Naive thymus-derived CD8-positive, alpha-beta T cell (primary cell): ENCODE results near the gene UNC79. TPM values are rescaled to one million over a fixed set of nuclear protein-coding genes. Genes with fewer than 3 reads are reported as not detected.

Source experiments
- ATAC-seq, 2 donors: fragments of 150-1000 bp; cut with Tn5 transposase in 1 of 2; sonication (Bioruptor Pico), chemical (Tn5 transposase) in 1 of 2; 1 replicate in 1 of 2; 2 replicates in 1 of 2; pipeline ENCODE4 v1.10.0; 2021; ENCODE audit warnings: mild to moderate bottlenecking in 2 of 2, moderate library complexity in 2 of 2
- POLR2A ChIA-PET: fragments of 350-600 bp; sonication (Branson Sonifier 250); formaldehyde crosslinking; loops from one replicate; lab custom pipeline; 2021; ENCODE audit warnings: antibody characterized with exemption; lab: Charles Lee
- DNase-seq, 10 donors: peaks; one replicate each; pipeline versions ENCODE4 v3.0.0 to v3.0.0-alpha.2; 2020 to 2022
- H3K27ac Mint-ChIP-seq, 10 donors: one replicate each; pipeline ENCODE4 v1.8.0; 2020 to 2022; ENCODE audit warnings: mild to moderate bottlenecking in 10 of 10, mixed read lengths in 10 of 10, moderate library complexity in 4 of 10, inconsistent platforms in 1 of 10
- H3K27me3 Mint-ChIP-seq, 5 donors: one replicate each; pipeline ENCODE4 v1.8.0; 2021 to 2022; ENCODE audit warnings: mixed read lengths in 5 of 5
- H3K36me3 Mint-ChIP-seq, 3 donors: one replicate each; pipeline ENCODE4 v1.8.0; 2020 to 2022; ENCODE audit warnings: mixed read lengths in 3 of 3, mild to moderate bottlenecking in 2 of 3, inconsistent platforms in 1 of 3
- H3K4me1 Mint-ChIP-seq, 4 donors: one replicate each; pipeline ENCODE4 v1.8.0; 2021 to 2022; ENCODE audit warnings: mixed read lengths in 4 of 4
- H3K4me3 Mint-ChIP-seq, 10 donors: one replicate each; pipeline ENCODE4 v1.8.0; 2020 to 2022; ENCODE audit warnings: mild to moderate bottlenecking in 10 of 10, mixed read lengths in 10 of 10, moderate library complexity in 6 of 10, inconsistent platforms in 1 of 10
- H3K9me3 Mint-ChIP-seq, 9 donors: one replicate each; pipeline ENCODE4 v1.8.0; 2020 to 2022; ENCODE audit warnings: mixed read lengths in 9 of 9, mild to moderate bottlenecking in 3 of 9, inconsistent platforms in 1 of 9, moderate library complexity in 1 of 9
- polyA plus RNA-seq, 3 donors: library from polyadenylated mRNA; unstranded; fragments of 300-500 nt; fragmentation: Illumina TruSeq; gene quantifications; one replicate each; pipeline ENCODE4 v1.2.3, GENCODE V29; 2021
- total RNA-seq, 8 experiments: library from RNA in 2 of 8; stranded (reverse) in 2 of 8; gene quantifications; one replicate each; pipeline ENCODE4 v1.2.3 and lab custom pipeline; 2021 to 2026

The UNC79 gene
- total and polyA plus RNA-seq, 5 experiments from 2014 or later, result not detected

DNA sequence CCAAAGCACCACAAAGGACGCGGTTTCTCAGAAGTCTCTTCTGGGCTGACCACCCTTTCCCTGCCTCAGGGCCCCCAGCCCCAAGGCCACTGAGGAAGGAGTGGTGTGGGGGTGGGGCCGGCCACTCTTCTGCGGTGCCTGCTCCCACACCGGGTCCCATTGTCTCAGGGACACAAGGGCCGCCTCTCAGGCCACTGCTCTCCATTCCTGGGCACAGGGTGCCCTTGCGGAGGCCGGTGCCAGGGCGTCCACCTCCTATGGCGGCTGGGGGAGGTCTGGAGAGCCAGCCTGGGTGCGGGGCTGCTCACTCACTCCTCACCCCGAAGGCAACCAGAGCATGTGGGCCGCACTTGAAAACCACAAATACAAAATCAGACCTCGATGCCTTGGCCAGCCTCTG lies 313.4 kb downstream of the UNC79 start:
- no peaks in the 10 kb centered on the region for H3K36me3 Mint-ChIP-seq
- ATAC-seq, result no peak

DNA sequence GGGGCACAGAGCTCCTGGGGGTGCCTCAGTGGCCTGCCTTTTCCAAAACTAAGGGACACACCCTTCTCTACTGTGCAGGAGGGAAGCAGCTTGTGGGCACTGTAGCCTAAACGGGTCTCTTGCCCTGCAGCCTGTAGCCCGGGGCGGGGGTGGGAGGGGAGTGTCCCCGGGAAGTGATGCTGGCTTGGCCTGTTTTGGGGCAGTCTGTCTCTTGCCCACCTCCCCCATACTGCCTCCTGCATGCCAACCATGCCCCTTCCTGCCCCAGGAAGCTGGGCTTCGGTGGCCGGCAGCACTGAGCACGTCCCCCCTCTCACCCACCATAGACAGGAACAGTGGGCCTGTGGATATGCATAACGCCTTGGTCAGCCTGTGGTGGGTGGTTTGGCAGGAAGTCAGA lies 314.1 kb downstream of the UNC79 start:
- POLR2A ChIA-PET, result no interaction called here
- no peak overlapping the region for H3K4me3 Mint-ChIP-seq
- H3K36me3 Mint-ChIP-seq, result no peaks in the 10 kb centered on the region
- H3K9me3 Mint-ChIP-seq, result no peaks in the 10 kb centered on the region
- ATAC-seq (no peak), DNase-seq (no peak)
- H3K27me3 Mint-ChIP-seq, result peaks cover 1 to 15% (median 8%) of the 10 kb centered on the region in 5 donors
- H3K4me1 Mint-ChIP-seq, result peaks cover 0 to 4% (median 0%) of the 10 kb centered on the region in 4 donors
- no peak overlapping the region for H3K27ac Mint-ChIP-seq

More for the DNA sequence above, 313.4 kb downstream of the UNC79 start:
- POLR2A ChIA-PET, result no interaction called here
- no peaks in the 10 kb centered on the region for H3K9me3 Mint-ChIP-seq
- peaks cover 1 to 15% (median 11%) of the 10 kb centered on the region in 5 donors for H3K27me3 Mint-ChIP-seq
- H3K27ac Mint-ChIP-seq, result no peak overlapping the region
- DNase-seq, result no peak
- no peak overlapping the region for H3K4me3 Mint-ChIP-seq
- H3K4me1 Mint-ChIP-seq, result peaks cover 0 to 4% (median 0%) of the 10 kb centered on the region in 4 donors

DNA sequence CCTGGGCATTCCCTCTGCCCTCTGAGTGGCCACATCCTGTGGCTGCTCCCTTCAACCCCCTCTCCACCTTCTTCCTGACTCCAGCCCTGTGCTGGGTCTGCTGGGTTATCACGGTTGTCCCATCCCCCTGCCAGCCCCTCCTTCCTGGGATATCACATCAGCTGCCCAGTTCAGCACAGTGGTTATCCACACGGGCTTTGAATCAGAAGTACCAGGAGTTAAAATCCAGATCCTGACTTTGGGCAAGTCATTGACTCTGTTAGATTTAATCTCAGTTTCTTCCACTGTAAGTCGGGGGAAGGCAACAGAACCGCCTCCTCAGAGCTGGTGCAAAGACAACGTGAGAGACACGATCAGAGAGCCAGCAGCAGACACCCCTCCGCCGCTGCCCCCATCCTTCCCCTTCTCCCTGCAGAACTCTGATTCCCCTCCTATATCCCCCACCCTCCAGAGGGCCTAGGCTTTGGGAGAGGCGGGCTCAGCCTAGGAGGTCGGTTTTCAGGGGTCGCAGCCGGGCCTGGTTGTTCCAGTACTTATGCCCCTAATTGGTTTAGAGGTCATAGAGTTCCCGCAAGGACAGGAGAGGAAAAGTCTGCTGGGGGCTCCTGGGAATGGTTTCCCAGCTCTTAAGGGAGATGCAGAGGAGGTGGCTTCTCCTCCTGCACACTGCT lies 315.0 kb downstream of the UNC79 start:
- no peak overlapping the region for H3K4me3 Mint-ChIP-seq
- H3K27me3 Mint-ChIP-seq, result peaks cover 1 to 15% (median 8%) of the 10 kb centered on the region in 5 donors
- ATAC-seq, result no peak
- no peaks in the 10 kb centered on the region for H3K9me3 Mint-ChIP-seq
- H3K27ac Mint-ChIP-seq, result no peak overlapping the region
- peaks cover 0 to 4% (median 0%) of the 10 kb centered on the region in 4 donors for H3K4me1 Mint-ChIP-seq
- H3K36me3 Mint-ChIP-seq, result no peaks in the 10 kb centered on the region
- POLR2A ChIA-PET, result no interaction called here
- DNase-seq, result no peak

GRCh38 chr14:93747102-93747501 lies 316.4 kb downstream of the UNC79 start:
- H3K9me3 Mint-ChIP-seq, result no peaks in the 10 kb centered on the region
- peaks cover 0 to 4% (median 0%) of the 10 kb centered on the region in 4 donors for H3K4me1 Mint-ChIP-seq
- H3K36me3 Mint-ChIP-seq, result no peaks in the 10 kb centered on the region
- ATAC-seq (no peak), DNase-seq (no peak)
- H3K27me3 Mint-ChIP-seq, result peaks cover 1 to 14% (median 8%) of the 10 kb centered on the region in 5 donors
- POLR2A ChIA-PET, result no interaction called here
- no peak overlapping the region for H3K27ac Mint-ChIP-seq
- H3K4me3 Mint-ChIP-seq, result no peak overlapping the region

DNA sequence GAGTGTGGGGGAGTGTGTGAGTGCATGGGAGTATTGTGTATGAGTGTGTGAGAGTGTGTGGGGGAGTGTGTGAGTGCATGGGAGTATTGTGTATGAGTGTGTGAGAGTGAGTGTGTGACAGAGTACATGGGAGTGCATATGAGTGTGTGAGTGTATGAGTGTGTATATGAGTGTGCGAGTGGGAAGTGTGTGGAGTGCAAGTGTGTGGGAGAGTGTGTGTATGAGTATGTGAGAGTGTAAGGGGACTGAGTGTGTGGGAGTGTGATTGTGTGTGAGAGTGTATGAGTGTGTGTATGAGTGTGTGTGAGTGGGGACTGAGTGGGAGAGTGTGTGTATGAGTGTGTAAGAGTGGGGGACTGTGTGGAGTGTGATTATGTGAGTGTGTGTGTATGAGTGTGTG lies 316.8 kb downstream of the UNC79 start:
- Mint-ChIP-seq H3K27ac (no peak overlapping the region), H3K27me3 (peaks cover 1 to 14% (median 7%) of the 10 kb centered on the region in 5 donors), H3K9me3 (no peaks in the 10 kb centered on the region), H3K4me1 (peaks cover 0 to 4% (median 0%) of the 10 kb centered on the region in 4 donors), H3K4me3 (no peak overlapping the region), H3K36me3 (no peaks in the 10 kb centered on the region)
- POLR2A ChIA-PET, result no interaction called here
- DNase-seq, result no peak
- ATAC-seq, result no peak

GRCh38 chr14:93748208-93749075 lies 317.7 kb downstream of the UNC79 start:
- DNase-seq, result no peak
- H3K4me1 Mint-ChIP-seq, result peaks cover 0 to 4% (median 0%) of the 10 kb centered on the region in 4 donors
- H3K9me3 Mint-ChIP-seq, result no peaks in the 10 kb centered on the region
- no peak for ATAC-seq
- POLR2A ChIA-PET, result no interaction called here
- no peaks in the 10 kb centered on the region for H3K36me3 Mint-ChIP-seq
- no peak overlapping the region for H3K4me3 Mint-ChIP-seq
- no peak overlapping the region for H3K27ac Mint-ChIP-seq
- peaks cover 0 to 14% (median 5%) of the 10 kb centered on the region in 5 donors for H3K27me3 Mint-ChIP-seq

GRCh38 chr14:93749076-93749420 lies 318.3 kb downstream of the UNC79 start:
- no peak for ATAC-seq
- DNase-seq, result no peak
- Mint-ChIP-seq H3K27ac (no peak overlapping the region), H3K9me3 (no peaks in the 10 kb centered on the region), H3K27me3 (peaks cover 0 to 14% (median 5%) of the 10 kb centered on the region in 5 donors), H3K36me3 (no peaks in the 10 kb centered on the region), H3K4me3 (no peak overlapping the region), H3K4me1 (peaks cover 0 to 4% (median 0%) of the 10 kb centered on the region in 4 donors)
- POLR2A ChIA-PET, result no interaction called here

- Mint-ChIP-seq H3K36me3 (no peaks in the 10 kb centered on the region), H3K27me3 (peaks cover 0 to 7% (median 5%) of the 10 kb centered on the region in 5 donors), H3K4me3 (no peak overlapping the region), H3K27ac (no peak overlapping the region), H3K4me1 (peaks cover 0 to 4% (median 0%) of the 10 kb centered on the region in 4 donors), H3K9me3 (no peaks in the 10 kb centered on the region)
- POLR2A ChIA-PET, result no interaction called here
- ATAC-seq (no peak), DNase-seq (no peak)
Observed at GRCh38 chr14:93751946-93752655, 321.4 kb downstream of the UNC79 start.

GRCh38 chr14:93752980-93753561 lies 322.3 kb downstream of the UNC79 start:
- no peak overlapping the region for H3K27ac Mint-ChIP-seq
- POLR2A ChIA-PET, result no interaction called here
- H3K4me3 Mint-ChIP-seq, result no peak overlapping the region
- H3K4me1 Mint-ChIP-seq, result no peaks in the 10 kb centered on the region
- no peaks in the 10 kb centered on the region for H3K36me3 Mint-ChIP-seq
- peaks cover 0 to 6% (median 1%) of the 10 kb centered on the region in 5 donors for H3K27me3 Mint-ChIP-seq
- H3K9me3 Mint-ChIP-seq, result no peaks in the 10 kb centered on the region
- ATAC-seq (no peak), DNase-seq (no peak)

DNA sequence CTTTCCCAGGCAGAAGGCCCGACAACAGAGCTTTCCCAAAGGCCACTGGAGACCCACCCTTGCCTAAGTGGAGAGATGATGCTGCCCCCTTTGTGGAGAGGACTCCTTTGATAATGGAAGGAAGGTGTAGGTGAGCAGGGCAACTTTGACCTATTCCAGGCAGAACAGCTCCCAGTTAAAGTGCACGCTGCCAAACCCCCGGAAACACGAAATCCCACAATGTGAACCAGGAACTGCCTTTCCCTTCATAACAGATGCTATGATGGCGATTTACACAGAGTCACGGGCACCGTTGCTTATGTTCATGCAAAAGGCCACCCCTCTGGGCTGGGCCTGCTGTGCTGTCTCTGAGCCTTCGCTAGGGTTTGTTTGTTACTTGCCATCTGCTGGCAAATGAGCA lies 322.9 kb downstream of the UNC79 start:
- Mint-ChIP-seq H3K27ac (no peak overlapping the region), H3K9me3 (no peaks in the 10 kb centered on the region), H3K27me3 (peaks cover 0 to 6% (median 1%) of the 10 kb centered on the region in 5 donors), H3K4me1 (no peaks in the 10 kb centered on the region), H3K36me3 (no peaks in the 10 kb centered on the region), H3K4me3 (no peak overlapping the region)
- POLR2A ChIA-PET, result no interaction called here
- DNase-seq (no peak), ATAC-seq (no peak)

DNA sequence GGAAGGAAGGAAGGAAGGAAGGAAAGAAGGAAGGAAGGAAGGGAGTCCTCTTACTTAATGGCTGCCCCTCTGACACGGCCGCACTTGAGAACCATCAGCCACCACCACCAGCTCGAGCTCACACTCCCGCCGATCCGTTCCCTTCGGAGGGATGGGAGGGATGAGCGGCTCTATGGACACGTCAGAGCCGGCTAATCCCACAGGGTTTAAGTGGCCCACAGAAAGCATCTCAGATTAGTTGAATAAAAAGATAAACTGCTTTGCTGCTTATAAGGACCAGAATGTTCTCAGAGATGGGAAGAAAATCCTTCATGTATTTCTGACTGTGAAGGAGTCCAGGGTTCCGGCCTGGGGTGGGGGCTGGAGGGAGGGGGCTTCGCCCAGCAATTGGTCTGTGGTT lies 326.5 kb downstream of the UNC79 start:
- Mint-ChIP-seq H3K4me3 (no peak overlapping the region), H3K27me3 (peaks cover 3 to 16% (median 11%) of the 10 kb centered on the region in 5 donors), H3K4me1 (peaks cover 0 to 2% (median under 1%) of the 10 kb centered on the region in 4 donors), H3K9me3 (peaks cover 0 to 2% (median 0%) of the 10 kb centered on the region in 9 donors), H3K27ac (no peak overlapping the region), H3K36me3 (no peaks in the 10 kb centered on the region)
- ATAC-seq (no peak), DNase-seq (no peak)
- POLR2A ChIA-PET, result no interaction called here
